Measurements from ENCODE around the gene MRPL41.
"Not testable (repeated sequence)": the region's sequence is repeated elsewhere in the genome, so short reads cannot be mapped to it uniquely, and the experiment has no call there.

MRPL41 gene

DNA sequence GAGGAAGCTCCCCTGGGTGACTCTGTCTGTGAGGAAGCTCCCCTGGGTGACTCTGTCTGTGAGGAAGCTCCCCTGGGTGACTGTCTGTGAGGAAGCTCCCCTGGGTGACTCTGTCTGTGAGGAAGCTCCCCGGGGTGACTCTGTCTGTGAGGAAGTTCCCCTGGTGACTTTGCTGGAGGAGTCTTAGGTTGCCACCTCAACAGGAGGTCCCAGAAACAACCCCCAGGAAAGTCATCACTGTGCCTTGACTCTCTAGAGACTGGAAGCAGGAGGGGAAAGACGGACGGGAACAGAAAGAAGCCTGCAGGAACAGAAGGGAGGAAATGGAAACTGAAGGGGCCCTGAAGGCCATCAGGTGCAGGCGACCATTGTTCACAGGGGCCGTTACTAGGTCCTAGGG lies 16.8 kb downstream of the MRPL41 start:
- CTCF ChIA-PET; H3K4me1 ChIP-seq (ENCODE audit: control extremely low read depth in 1 of 4, control insufficient read depth in 4 of 4, insufficient read depth in 4 of 4, low read length in 3 of 4); H3K27ac ChIP-seq (ENCODE audit: insufficient read depth in 1 of 2, low read depth in 1 of 2, low read length in 2 of 2, poor library complexity in 1 of 2, severe bottlenecking in 2 of 2); H3K4me3 ChIP-seq (ENCODE audit: control insufficient read depth in 1 of 7, extremely low read depth in 1 of 7, insufficient read depth in 4 of 7, low read depth in 2 of 7, low read length in 6 of 7); H3K9me3 ChIP-seq (ENCODE audit: control extremely low read depth in 1 of 5, control insufficient read depth in 4 of 5, insufficient read depth in 2 of 5, low read depth in 1 of 5, low read length in 4 of 5); H3K27me3 ChIP-seq (replicated peaks in 2 of 5; ENCODE audit: control insufficient read depth in 4 of 5, insufficient read depth in 5 of 5, low read length in 4 of 5); DNase-seq; POLR2A ChIA-PET: not testable (repeated sequence)
- 80% methylated on average over 5 of the region's 5 CpGs for WGBS (ENCODE audit: insufficient coverage)
- H3K36me3 ChIP-seq (ENCODE audit: control insufficient read depth in 4 of 4, insufficient read depth in 4 of 4, low read length in 3 of 4) = peaks cover 13 to 39% (median 26%) of the 10 kb centered on the region in 4 experiments

DNA sequence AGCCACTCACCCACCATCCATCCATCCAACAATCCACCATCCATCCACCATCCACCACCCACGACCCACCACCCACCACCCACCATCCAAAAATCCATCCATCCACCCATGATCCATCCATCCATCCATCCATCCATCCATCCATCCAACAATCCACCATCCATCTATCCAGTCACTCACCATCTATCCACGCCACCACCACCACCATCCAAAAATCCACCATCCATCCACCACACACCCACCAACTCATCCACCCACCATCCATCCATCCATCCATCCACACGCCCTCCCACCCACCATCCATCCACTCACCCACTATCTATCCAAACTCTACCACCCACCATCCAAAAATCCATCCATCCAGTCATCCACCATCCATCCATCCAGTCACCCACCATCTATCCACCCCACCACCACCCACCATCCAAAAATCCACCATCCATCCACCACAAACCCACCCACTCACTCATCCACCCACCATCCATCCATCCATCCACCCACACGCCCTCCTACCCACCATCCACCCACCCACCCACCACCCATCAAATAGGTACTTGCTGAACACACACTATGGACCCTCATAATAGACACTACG lies 18.0 kb downstream of the MRPL41 start:
- ChIA-PET CTCF (interaction anchor here (0.8 kb wide), 1 partner anchor 8 kb away, joined by 3 read pairs; no protein-coding TSS in a partner anchor), POLR2A (no interaction called here)
- H3K4me3 ChIP-seq (ENCODE audit: control insufficient read depth in 1 of 7, extremely low read depth in 1 of 7, insufficient read depth in 4 of 7, low read depth in 2 of 7, low read length in 6 of 7) = no peak overlapping the region
- no peak overlapping the region for H3K27ac ChIP-seq (ENCODE audit: insufficient read depth in 1 of 2, low read depth in 1 of 2, low read length in 2 of 2, poor library complexity in 1 of 2, severe bottlenecking in 2 of 2)
- H3K4me1 ChIP-seq (ENCODE audit: control extremely low read depth in 1 of 4, control insufficient read depth in 4 of 4, insufficient read depth in 4 of 4, low read length in 3 of 4) = peaks cover 0 to 3% (median 0%) of the 10 kb centered on the region in 4 experiments
- peaks cover 8 to 34% (median 21%) of the 10 kb centered on the region in 4 experiments for H3K36me3 ChIP-seq (ENCODE audit: control insufficient read depth in 4 of 4, insufficient read depth in 4 of 4, low read length in 3 of 4)
- no peak for DNase-seq
- H3K27me3 ChIP-seq (replicated peaks in 2 of 5; ENCODE audit: control insufficient read depth in 4 of 5, insufficient read depth in 5 of 5, low read length in 4 of 5) = no peaks in the 10 kb centered on the region
- WGBS (ENCODE audit: insufficient coverage) = 96% methylated on average over 4 of the region's 5 CpGs
- no peaks in the 10 kb centered on the region for H3K9me3 ChIP-seq (ENCODE audit: control extremely low read depth in 1 of 5, control insufficient read depth in 4 of 5, insufficient read depth in 2 of 5, low read depth in 1 of 5, low read length in 4 of 5)

DNA sequence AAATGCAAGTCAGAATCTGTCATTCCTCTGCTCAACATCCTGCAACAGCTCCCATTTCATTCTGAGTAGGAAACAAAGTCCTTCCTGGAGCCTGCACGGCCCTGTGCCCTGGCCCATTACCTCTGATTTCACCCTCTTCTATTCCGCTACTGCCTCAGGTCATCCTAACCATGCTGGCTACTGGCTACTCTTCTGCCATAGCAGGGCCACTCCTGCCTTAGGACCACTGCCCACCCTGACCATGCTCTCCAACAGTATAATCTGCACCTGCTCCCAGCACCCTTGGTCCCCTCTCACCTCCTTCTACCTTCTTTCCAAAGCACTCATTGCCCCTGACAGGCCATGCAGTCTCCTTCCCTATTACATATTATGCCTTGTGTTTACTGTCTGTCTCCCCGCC lies 18.9 kb downstream of the MRPL41 start:
- Histone ChIP-seq H3K27me3 (replicated peaks in 2 of 5; ENCODE audit: control insufficient read depth in 4 of 5, insufficient read depth in 5 of 5, low read length in 4 of 5) (no peaks in the 10 kb centered on the region), H3K27ac (ENCODE audit: insufficient read depth in 1 of 2, low read depth in 1 of 2, low read length in 2 of 2, poor library complexity in 1 of 2, severe bottlenecking in 2 of 2) (no peak overlapping the region), H3K9me3 (ENCODE audit: control extremely low read depth in 1 of 5, control insufficient read depth in 4 of 5, insufficient read depth in 2 of 5, low read depth in 1 of 5, low read length in 4 of 5) (no peaks in the 10 kb centered on the region), H3K4me3 (ENCODE audit: control insufficient read depth in 1 of 7, extremely low read depth in 1 of 7, insufficient read depth in 4 of 7, low read depth in 2 of 7, low read length in 6 of 7) (no peak overlapping the region), H3K36me3 (ENCODE audit: control insufficient read depth in 4 of 4, insufficient read depth in 4 of 4, low read length in 3 of 4) (peaks cover 7 to 40% (median 26%) of the 10 kb centered on the region in 4 experiments), H3K4me1 (ENCODE audit: control extremely low read depth in 1 of 4, control insufficient read depth in 4 of 4, insufficient read depth in 4 of 4, low read length in 3 of 4) (no peaks in the 10 kb centered on the region)
- no peak for DNase-seq
- POLR2A ChIA-PET = no interaction called here
- CTCF ChIA-PET = no interaction called here
- WGBS (ENCODE audit: insufficient coverage) = 98% methylated on average over 3 of the region's 3 CpGs

DNA sequence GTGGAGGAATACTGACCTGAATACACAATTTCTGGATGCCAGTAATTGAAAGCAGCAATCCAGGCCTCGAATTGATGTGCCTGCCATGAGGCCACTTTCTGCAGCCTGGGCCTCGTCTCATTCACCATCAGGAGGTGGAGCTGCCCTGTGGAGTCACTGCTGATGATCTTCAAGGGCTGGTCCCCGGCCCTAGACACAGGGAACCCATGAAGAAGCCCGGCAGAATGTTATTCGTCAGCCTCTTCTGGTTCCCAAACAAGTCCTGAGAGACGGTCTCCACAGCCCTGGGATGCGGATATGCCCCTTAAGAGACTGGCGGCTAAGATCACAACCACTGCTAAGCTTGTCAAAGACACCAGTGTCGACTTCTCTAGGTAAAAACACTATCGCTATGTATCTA lies 22.5 kb downstream of the MRPL41 start:
- no peak overlapping the region for H3K4me3 ChIP-seq (ENCODE audit: control insufficient read depth in 1 of 7, extremely low read depth in 1 of 7, insufficient read depth in 4 of 7, low read depth in 2 of 7, low read length in 6 of 7)
- WGBS (ENCODE audit: insufficient coverage) = 98% methylated on average over 10 of the region's 10 CpGs
- H3K36me3 ChIP-seq (ENCODE audit: control insufficient read depth in 4 of 4, insufficient read depth in 4 of 4, low read length in 3 of 4) = peaks cover 4 to 49% (median 33%) of the 10 kb centered on the region in 4 experiments
- ChIA-PET CTCF (interaction anchor here (1.2 kb wide), 1 partner anchor 14 kb away, joined by 6 read pairs; no protein-coding TSS in a partner anchor), POLR2A (no interaction called here)
- peaks cover 4 to 23% (median 14%) of the 10 kb centered on the region in 4 experiments for H3K4me1 ChIP-seq (ENCODE audit: control extremely low read depth in 1 of 4, control insufficient read depth in 4 of 4, insufficient read depth in 4 of 4, low read length in 3 of 4)
- H3K9me3 ChIP-seq (ENCODE audit: control extremely low read depth in 1 of 5, control insufficient read depth in 4 of 5, insufficient read depth in 2 of 5, low read depth in 1 of 5, low read length in 4 of 5) = no peaks in the 10 kb centered on the region
- H3K27me3 ChIP-seq (replicated peaks in 2 of 5; ENCODE audit: control insufficient read depth in 4 of 5, insufficient read depth in 5 of 5, low read length in 4 of 5) = no peaks in the 10 kb centered on the region
- no peak overlapping the region for H3K27ac ChIP-seq (ENCODE audit: insufficient read depth in 1 of 2, low read depth in 1 of 2, low read length in 2 of 2, poor library complexity in 1 of 2, severe bottlenecking in 2 of 2)
- DNase-seq = no peak

DNA sequence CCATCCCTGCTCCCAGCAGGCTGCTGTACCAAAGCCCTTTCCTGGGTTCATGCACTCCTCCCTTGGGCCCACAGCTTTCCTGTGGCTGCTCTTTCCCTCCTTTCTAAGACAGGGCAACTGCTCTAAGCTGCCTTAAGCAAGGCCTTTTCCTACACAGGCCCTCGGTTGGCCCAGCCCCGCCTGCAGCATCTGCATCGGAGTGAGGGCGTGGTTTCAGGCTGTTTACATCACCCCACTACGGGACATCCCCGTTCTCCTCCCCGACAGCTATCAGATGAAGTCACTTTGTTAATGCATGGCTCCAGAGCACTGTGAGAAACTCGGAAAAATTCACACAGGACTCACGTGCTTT lies 23.7 kb downstream of the MRPL41 start:
- no peak overlapping the region for H3K27ac ChIP-seq (ENCODE audit: insufficient read depth in 1 of 2, low read depth in 1 of 2, low read length in 2 of 2, poor library complexity in 1 of 2, severe bottlenecking in 2 of 2)
- POLR2A ChIA-PET = no interaction called here
- H3K4me3 ChIP-seq (ENCODE audit: control insufficient read depth in 1 of 7, extremely low read depth in 1 of 7, insufficient read depth in 4 of 7, low read depth in 2 of 7, low read length in 6 of 7) = no peak overlapping the region
- no peaks in the 10 kb centered on the region for H3K27me3 ChIP-seq (replicated peaks in 2 of 5; ENCODE audit: control insufficient read depth in 4 of 5, insufficient read depth in 5 of 5, low read length in 4 of 5)
- 93% methylated on average over 9 of the region's 9 CpGs for WGBS (ENCODE audit: insufficient coverage)
- no peak for DNase-seq
- H3K4me1 ChIP-seq (ENCODE audit: control extremely low read depth in 1 of 4, control insufficient read depth in 4 of 4, insufficient read depth in 4 of 4, low read length in 3 of 4) = peaks cover 4 to 25% (median 15%) of the 10 kb centered on the region in 4 experiments
- CTCF ChIA-PET = no interaction called here
- H3K36me3 ChIP-seq (ENCODE audit: control insufficient read depth in 4 of 4, insufficient read depth in 4 of 4, low read length in 3 of 4) = peaks cover 4 to 50% (median 33%) of the 10 kb centered on the region in 4 experiments
- no peaks in the 10 kb centered on the region for H3K9me3 ChIP-seq (ENCODE audit: control extremely low read depth in 1 of 5, control insufficient read depth in 4 of 5, insufficient read depth in 2 of 5, low read depth in 1 of 5, low read length in 4 of 5)

DNA sequence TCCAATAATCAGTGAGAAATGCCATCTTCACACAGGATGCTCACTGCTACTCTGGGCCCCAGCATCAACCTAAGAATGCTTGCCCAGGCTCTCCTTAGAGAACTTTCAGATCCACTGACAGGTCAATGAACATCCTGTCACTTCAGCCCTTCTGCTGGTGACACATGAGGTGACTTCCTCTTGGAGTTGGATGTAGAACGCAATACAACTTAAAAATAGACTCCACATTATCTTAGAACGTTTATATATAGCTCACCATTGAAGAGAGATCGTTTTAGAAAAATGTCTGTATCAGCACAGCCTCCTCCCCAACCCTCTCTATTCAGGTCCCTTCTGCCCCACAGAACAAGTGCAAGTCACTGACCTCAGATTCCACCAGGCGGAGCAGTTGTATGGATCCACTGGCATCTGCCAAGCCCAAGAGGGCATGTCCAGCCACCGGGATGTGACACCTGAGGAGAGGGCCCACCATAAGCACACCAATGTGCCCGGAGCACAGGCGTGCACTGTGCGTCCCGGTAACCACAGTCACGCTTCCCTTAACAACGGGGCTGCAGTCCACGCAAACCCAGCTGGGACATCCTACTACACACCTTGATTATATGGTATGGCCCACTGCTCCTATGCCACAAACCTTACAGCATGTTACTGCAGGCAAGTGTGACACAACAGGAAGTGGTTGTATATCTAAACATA lies 24.2 kb downstream of the MRPL41 start:
- Histone ChIP-seq H3K36me3 (ENCODE audit: control insufficient read depth in 4 of 4, insufficient read depth in 4 of 4, low read length in 3 of 4) (peaks cover 4 to 49% (median 33%) of the 10 kb centered on the region in 4 experiments), H3K9me3 (ENCODE audit: control extremely low read depth in 1 of 5, control insufficient read depth in 4 of 5, insufficient read depth in 2 of 5, low read depth in 1 of 5, low read length in 4 of 5) (no peaks in the 10 kb centered on the region), H3K4me1 (ENCODE audit: control extremely low read depth in 1 of 4, control insufficient read depth in 4 of 4, insufficient read depth in 4 of 4, low read length in 3 of 4) (peaks cover 4 to 25% (median 15%) of the 10 kb centered on the region in 4 experiments), H3K27me3 (replicated peaks in 2 of 5; ENCODE audit: control insufficient read depth in 4 of 5, insufficient read depth in 5 of 5, low read length in 4 of 5) (no peaks in the 10 kb centered on the region), H3K4me3 (ENCODE audit: control insufficient read depth in 1 of 7, extremely low read depth in 1 of 7, insufficient read depth in 4 of 7, low read depth in 2 of 7, low read length in 6 of 7) (no peak overlapping the region), H3K27ac (ENCODE audit: insufficient read depth in 1 of 2, low read depth in 1 of 2, low read length in 2 of 2, poor library complexity in 1 of 2, severe bottlenecking in 2 of 2) (no peak overlapping the region)
- ChIA-PET POLR2A (interaction anchor here (0.7 kb wide), 1 partner anchor 18 kb away, joined by 4 read pairs; no protein-coding TSS in a partner anchor), CTCF (interaction anchor here (0.6 to 1.1 kb wide), 2 partner anchors 13 to 16 kb away, joined by 3 read pairs; no protein-coding TSS in a partner anchor)
- 92% methylated on average over 10 of the region's 12 CpGs for WGBS (ENCODE audit: insufficient coverage)
- no peak for DNase-seq
